HK-2 (cell line): ENCODE results near the gene DLST.
A peak's percentile ranks its signal among the peaks of the same experiment; 100 is the strongest.
"Not testable (repeated sequence)": the region's sequence is repeated elsewhere in the genome, so short reads cannot be mapped to it uniquely, and the experiment has no call there.

Source experiments
- DNase-seq: peaks from one replicate; pipeline ENCODE4 v3.0.0-alpha.2; 2018; ENCODE audit not compliant: unreplicated experiment

The DLST gene

GRCh38 chr14:74917646-74918081 is 35.9 kb downstream of the DLST start:
- DNase-seq: no peak

- DNase-seq: no peak
Measured at GRCh38 chr14:74918380-74918779, 36.7 kb downstream of the DLST start.

GRCh38 chr14:74919421-74920165 is 37.9 kb downstream of the DLST start:
- no peak for DNase-seq

GRCh38 chr14:74920281-74920680 is 38.6 kb downstream of the DLST start:
- no peak for DNase-seq

GRCh38 chr14:74921053-74921620 is 39.4 kb downstream of the DLST start:
- DNase-seq: no peak

- DNase-seq: no peak
Measured at GRCh38 chr14:74921987-74922751, 40.5 kb downstream of the DLST start.

GRCh38 chr14:74922752-74923401 is 41.2 kb downstream of the DLST start, which contains the start of gene RPS6KL1:
RPS6KL1 (minus strand) TSS chr14:74923260; CDS start chr14:74921541, 1,719 bp downstream.
- DNase-seq: peak; percentile 76

- no peak for DNase-seq
Measured at GRCh38 chr14:74924061-74924460, 42.3 kb downstream of the DLST start.

- no peak for DNase-seq
Measured at GRCh38 chr14:74927225-74927624, 45.5 kb downstream of the DLST start.

GRCh38 chr14:74929242-74929641 is 47.5 kb downstream of the DLST start:
- DNase-seq: no peak

- not testable (repeated sequence) for DNase-seq
Measured at GRCh38 chr14:74931744-74932143, 50.0 kb downstream of the DLST start.

GRCh38 chr14:74932401-74932901 is 50.7 kb downstream of the DLST start:
- no peak for DNase-seq

GRCh38 chr14:74932936-74933335 is 51.2 kb downstream of the DLST start:
- not testable (repeated sequence) for DNase-seq

GRCh38 chr14:74934041-74934440 is 52.3 kb downstream of the DLST start:
- DNase-seq: no peak

GRCh38 chr14:74934476-74935359 is 53.0 kb downstream of the DLST start:
- no peak for DNase-seq

- no peak for DNase-seq
Measured at GRCh38 chr14:74935360-74935680, 53.6 kb downstream of the DLST start.

- no peak for DNase-seq
Measured at GRCh38 chr14:74936151-74936550, 54.4 kb downstream of the DLST start.

GRCh38 chr14:74936731-74937130 is 55.0 kb downstream of the DLST start:
- no peak for DNase-seq

- no peak for DNase-seq
Measured at GRCh38 chr14:74937171-74937570, 55.5 kb downstream of the DLST start.

GRCh38 chr14:74938531-74939495 is 57.1 kb downstream of the DLST start:
- DNase-seq: no peak
